Measurements from ENCODE around the gene DNAJC28.
"Not testable (repeated sequence)": the region's sequence is repeated elsewhere in the genome, so short reads cannot be mapped to it uniquely, and the experiment has no call there.

The DNAJC28 gene

GRCh38 chr21:33481314-33481943 lies 10.1 kb downstream of the DNAJC28 start:
- Histone ChIP-seq H3K27me3 (replicated peaks; ENCODE audit: control insufficient read depth, insufficient read depth, low read length) (no peaks in the 10 kb centered on the region), H3K4me3 (ENCODE audit: low read length) (no peak overlapping the region), H3K9me3 (ENCODE audit: control insufficient read depth, low read length) (no peaks in the 10 kb centered on the region), H3K9ac (ENCODE audit: low read length) (no peak overlapping the region), H3K4me1 (ENCODE audit: control insufficient read depth, insufficient read depth, low read length) (peaks cover 10% of the 10 kb centered on the region), H3K36me3 (ENCODE audit: control insufficient read depth, insufficient read depth, low read length, severe bottlenecking) (no peaks in the 10 kb centered on the region)
- DNase-seq (ENCODE audit: low read depth): no peak

- no peaks in the 10 kb centered on the region for H3K9me3 ChIP-seq (ENCODE audit: control insufficient read depth, low read length)
- no peaks in the 10 kb centered on the region for H3K36me3 ChIP-seq (ENCODE audit: control insufficient read depth, insufficient read depth, low read length, severe bottlenecking)
- peak overlapping the region; percentile 99 for H3K4me3 ChIP-seq (ENCODE audit: low read length)
- peaks cover 10% of the 10 kb centered on the region for H3K4me1 ChIP-seq (ENCODE audit: control insufficient read depth, insufficient read depth, low read length)
- H3K9ac ChIP-seq (ENCODE audit: low read length): peak overlapping the region; percentile 99
- no peaks in the 10 kb centered on the region for H3K27me3 ChIP-seq (replicated peaks; ENCODE audit: control insufficient read depth, insufficient read depth, low read length)
- DNase-seq (ENCODE audit: low read depth): no peak
Measured at GRCh38 chr21:33480481-33481103, 10.9 kb downstream of the DNAJC28 start.

GRCh38 chr21:33479679-33480480 lies 11.6 kb downstream of the DNAJC28 start, which contains the start of gene TMEM50B:
Gene TMEM50B, minus strand, starts transcription at chr21:33479974. Its CDS starts 11,089 bp downstream, at chr21:33468885.
- Histone ChIP-seq H3K36me3 (ENCODE audit: control insufficient read depth, insufficient read depth, low read length, severe bottlenecking) (no peaks in the 10 kb centered on the region), H3K27me3 (replicated peaks; ENCODE audit: control insufficient read depth, insufficient read depth, low read length) (no peaks in the 10 kb centered on the region), H3K9me3 (ENCODE audit: control insufficient read depth, low read length) (no peaks in the 10 kb centered on the region), H3K4me3 (ENCODE audit: low read length) (peak within 1 kb of the TSS; percentile 99), H3K4me1 (ENCODE audit: control insufficient read depth, insufficient read depth, low read length) (peaks cover 10% of the 10 kb centered on the region), H3K9ac (ENCODE audit: low read length) (peak within 1 kb of the TSS; percentile 99)
- peak; percentile 99 for DNase-seq (ENCODE audit: low read depth)

GRCh38 chr21:33478935-33479678 lies 12.4 kb downstream of the DNAJC28 start:
- Histone ChIP-seq H3K9ac (ENCODE audit: low read length) (peak overlapping the region; percentile 90), H3K27me3 (replicated peaks; ENCODE audit: control insufficient read depth, insufficient read depth, low read length) (no peaks in the 10 kb centered on the region), H3K4me1 (ENCODE audit: control insufficient read depth, insufficient read depth, low read length) (peaks cover 10% of the 10 kb centered on the region), H3K36me3 (ENCODE audit: control insufficient read depth, insufficient read depth, low read length, severe bottlenecking) (no peaks in the 10 kb centered on the region), H3K9me3 (ENCODE audit: control insufficient read depth, low read length) (no peaks in the 10 kb centered on the region), H3K4me3 (ENCODE audit: low read length) (peak overlapping the region; percentile 90)
- peak; percentile 76 for DNase-seq (ENCODE audit: low read depth)

GRCh38 chr21:33478182-33478581 lies 13.3 kb downstream of the DNAJC28 start:
- peaks cover 10% of the 10 kb centered on the region for H3K4me1 ChIP-seq (ENCODE audit: control insufficient read depth, insufficient read depth, low read length)
- DNase-seq (ENCODE audit: low read depth): no peak
- H3K9ac ChIP-seq (ENCODE audit: low read length): peak overlapping the region; percentile 90
- H3K4me3 ChIP-seq (ENCODE audit: low read length): peak overlapping the region; percentile 90
- H3K9me3 ChIP-seq (ENCODE audit: control insufficient read depth, low read length): no peaks in the 10 kb centered on the region
- no peaks in the 10 kb centered on the region for H3K27me3 ChIP-seq (replicated peaks; ENCODE audit: control insufficient read depth, insufficient read depth, low read length)
- H3K36me3 ChIP-seq (ENCODE audit: control insufficient read depth, insufficient read depth, low read length, severe bottlenecking): no peaks in the 10 kb centered on the region

- no peak overlapping the region for H3K4me3 ChIP-seq (ENCODE audit: low read length)
- DNase-seq (ENCODE audit: low read depth): no peak
- no peak overlapping the region for H3K9ac ChIP-seq (ENCODE audit: low read length)
- no peaks in the 10 kb centered on the region for H3K9me3 ChIP-seq (ENCODE audit: control insufficient read depth, low read length)
- no peaks in the 10 kb centered on the region for H3K27me3 ChIP-seq (replicated peaks; ENCODE audit: control insufficient read depth, insufficient read depth, low read length)
- peaks cover 10% of the 10 kb centered on the region for H3K4me1 ChIP-seq (ENCODE audit: control insufficient read depth, insufficient read depth, low read length)
- H3K36me3 ChIP-seq (ENCODE audit: control insufficient read depth, insufficient read depth, low read length, severe bottlenecking): no peaks in the 10 kb centered on the region
Measured at GRCh38 chr21:33477066-33477465, 14.4 kb downstream of the DNAJC28 start.

- no peak for DNase-seq (ENCODE audit: low read depth)
- H3K27me3 ChIP-seq (replicated peaks; ENCODE audit: control insufficient read depth, insufficient read depth, low read length): no peaks in the 10 kb centered on the region
- H3K9me3 ChIP-seq (ENCODE audit: control insufficient read depth, low read length): no peaks in the 10 kb centered on the region
- H3K4me3 ChIP-seq (ENCODE audit: low read length): no peak overlapping the region
- no peak overlapping the region for H3K9ac ChIP-seq (ENCODE audit: low read length)
- peaks cover 2% of the 10 kb centered on the region for H3K4me1 ChIP-seq (ENCODE audit: control insufficient read depth, insufficient read depth, low read length)
- H3K36me3 ChIP-seq (ENCODE audit: control insufficient read depth, insufficient read depth, low read length, severe bottlenecking): no peaks in the 10 kb centered on the region
Measured at GRCh38 chr21:33473344-33473743, 18.2 kb downstream of the DNAJC28 start.

- H3K9ac ChIP-seq (ENCODE audit: low read length): no peak overlapping the region
- H3K4me3 ChIP-seq (ENCODE audit: low read length): no peak overlapping the region
- no peaks in the 10 kb centered on the region for H3K4me1 ChIP-seq (ENCODE audit: control insufficient read depth, insufficient read depth, low read length)
- H3K27me3 ChIP-seq (replicated peaks; ENCODE audit: control insufficient read depth, insufficient read depth, low read length): no peaks in the 10 kb centered on the region
- peaks cover 7% of the 10 kb centered on the region for H3K36me3 ChIP-seq (ENCODE audit: control insufficient read depth, insufficient read depth, low read length, severe bottlenecking)
- no peak for DNase-seq (ENCODE audit: low read depth)
- H3K9me3 ChIP-seq (ENCODE audit: control insufficient read depth, low read length): no peaks in the 10 kb centered on the region
Measured at GRCh38 chr21:33470701-33471100, 20.8 kb downstream of the DNAJC28 start.

- H3K9me3 ChIP-seq (ENCODE audit: control insufficient read depth, low read length); H3K4me1 ChIP-seq (ENCODE audit: control insufficient read depth, insufficient read depth, low read length); H3K4me3 ChIP-seq (ENCODE audit: low read length); H3K9ac ChIP-seq (ENCODE audit: low read length); H3K27me3 ChIP-seq (replicated peaks; ENCODE audit: control insufficient read depth, insufficient read depth, low read length); DNase-seq (ENCODE audit: low read depth): not testable (repeated sequence)
- H3K36me3 ChIP-seq (ENCODE audit: control insufficient read depth, insufficient read depth, low read length, severe bottlenecking): peaks cover 18% of the 10 kb centered on the region
Measured at GRCh38 chr21:33469183-33469582, 22.3 kb downstream of the DNAJC28 start.

GRCh38 chr21:33461538-33462250 lies 29.8 kb downstream of the DNAJC28 start:
- DNase-seq (ENCODE audit: low read depth): no peak
- Histone ChIP-seq H3K9ac (ENCODE audit: low read length) (no peak overlapping the region), H3K9me3 (ENCODE audit: control insufficient read depth, low read length) (no peaks in the 10 kb centered on the region), H3K4me3 (ENCODE audit: low read length) (no peak overlapping the region), H3K36me3 (ENCODE audit: control insufficient read depth, insufficient read depth, low read length, severe bottlenecking) (peaks cover 37% of the 10 kb centered on the region), H3K4me1 (ENCODE audit: control insufficient read depth, insufficient read depth, low read length) (no peaks in the 10 kb centered on the region), H3K27me3 (replicated peaks; ENCODE audit: control insufficient read depth, insufficient read depth, low read length) (no peaks in the 10 kb centered on the region)

Measured in adipocyte (in vitro differentiated cells).